GM12874 (cell line): ENCODE results near the gene DTL.

Experiments
- TF ChIP-seq, protein P1 (sequence below): IDR thresholded peaks from 2 replicates; pipeline ENCODE4 v1.5.1; 2011; ENCODE audit warnings: low read depth, mild to moderate bottlenecking, control low read depth, low read length, moderate library complexity; ENCODE audit not compliant: insufficient read depth

DTL gene

DNA sequence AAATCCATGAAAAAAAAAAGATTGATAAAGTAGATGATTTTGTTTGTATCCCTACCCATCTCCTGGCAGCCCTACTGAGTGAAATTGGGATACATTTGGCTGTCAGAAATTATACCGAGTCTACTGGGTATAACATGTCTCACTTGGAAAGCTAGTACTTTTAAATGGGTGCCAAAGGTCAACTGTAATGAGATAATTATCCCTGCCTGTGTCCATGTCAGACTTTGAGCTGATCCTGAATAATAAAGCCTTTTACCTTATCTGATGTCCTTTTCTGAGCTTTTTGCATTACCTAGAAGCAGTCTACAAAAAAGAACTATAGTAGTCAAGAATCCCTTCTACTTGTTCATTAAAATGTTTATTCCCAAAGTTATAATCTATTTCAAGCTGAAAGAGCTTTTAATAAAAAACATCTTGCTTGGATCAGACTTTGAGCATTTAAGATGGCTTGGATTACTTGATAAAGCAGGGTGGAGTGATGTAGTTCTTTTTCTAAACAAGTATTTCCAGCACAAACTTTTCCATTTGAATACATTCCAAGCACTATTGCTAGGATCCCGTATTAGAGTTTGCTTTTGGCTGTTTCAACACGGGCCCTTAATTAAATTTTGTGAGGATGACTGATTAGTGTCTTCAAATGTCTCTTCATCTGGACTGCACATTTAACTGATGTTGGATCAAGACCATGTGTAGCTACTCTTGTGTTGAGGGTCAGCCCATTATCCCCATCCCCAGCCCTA lies 69.2 kb downstream of the DTL start:
- TF ChIP-seq, protein P1, sequence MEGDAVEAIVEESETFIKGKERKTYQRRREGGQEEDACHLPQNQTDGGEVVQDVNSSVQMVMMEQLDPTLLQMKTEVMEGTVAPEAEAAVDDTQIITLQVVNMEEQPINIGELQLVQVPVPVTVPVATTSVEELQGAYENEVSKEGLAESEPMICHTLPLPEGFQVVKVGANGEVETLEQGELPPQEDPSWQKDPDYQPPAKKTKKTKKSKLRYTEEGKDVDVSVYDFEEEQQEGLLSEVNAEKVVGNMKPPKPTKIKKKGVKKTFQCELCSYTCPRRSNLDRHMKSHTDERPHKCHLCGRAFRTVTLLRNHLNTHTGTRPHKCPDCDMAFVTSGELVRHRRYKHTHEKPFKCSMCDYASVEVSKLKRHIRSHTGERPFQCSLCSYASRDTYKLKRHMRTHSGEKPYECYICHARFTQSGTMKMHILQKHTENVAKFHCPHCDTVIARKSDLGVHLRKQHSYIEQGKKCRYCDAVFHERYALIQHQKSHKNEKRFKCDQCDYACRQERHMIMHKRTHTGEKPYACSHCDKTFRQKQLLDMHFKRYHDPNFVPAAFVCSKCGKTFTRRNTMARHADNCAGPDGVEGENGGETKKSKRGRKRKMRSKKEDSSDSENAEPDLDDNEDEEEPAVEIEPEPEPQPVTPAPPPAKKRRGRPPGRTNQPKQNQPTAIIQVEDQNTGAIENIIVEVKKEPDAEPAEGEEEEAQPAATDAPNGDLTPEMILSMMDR: no peak

DNA sequence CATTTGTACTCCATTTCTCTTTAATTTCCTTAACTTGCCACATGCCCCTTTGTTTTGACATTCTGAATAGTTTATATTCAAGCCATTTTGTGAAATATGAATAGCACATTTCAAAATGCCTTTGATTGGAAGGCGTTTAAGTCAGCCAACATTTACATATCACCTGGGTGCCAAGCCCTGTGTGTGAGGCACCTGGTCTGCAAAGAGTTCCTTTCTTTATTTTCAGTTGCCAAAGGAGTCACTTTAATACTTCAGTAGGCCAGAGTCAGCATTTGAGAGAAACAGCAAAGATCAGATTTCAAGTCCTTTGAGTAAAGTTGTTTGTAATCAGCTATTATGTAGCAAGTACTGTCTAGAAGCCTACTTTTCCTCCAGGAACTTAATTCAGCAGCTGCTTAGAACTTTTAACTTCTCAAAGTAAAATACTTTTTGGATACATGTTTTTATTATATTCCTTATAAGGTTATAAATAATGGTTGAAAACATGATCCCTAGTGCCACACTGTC lies 70.8 kb downstream of the DTL start:
- TF ChIP-seq, protein P1: no peak

DNA sequence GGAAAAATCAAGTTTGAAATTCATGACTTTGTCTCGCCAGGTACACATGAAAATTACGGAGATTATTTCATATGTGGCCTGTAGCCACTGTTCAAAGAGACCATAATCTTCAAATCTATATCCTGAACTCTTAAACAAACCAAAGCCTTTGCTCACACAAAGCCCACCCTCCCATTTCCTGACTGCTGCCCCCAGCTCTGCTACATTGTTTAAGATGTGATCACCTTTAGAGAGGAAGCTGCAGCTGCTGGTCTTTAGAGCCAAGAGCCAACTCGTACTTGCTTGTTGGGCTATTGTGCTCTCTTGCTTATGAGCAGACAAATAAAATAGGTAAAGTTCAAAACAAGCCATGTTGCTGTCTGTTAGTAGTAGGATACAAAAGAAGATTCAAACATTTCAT lies 71.9 kb downstream of the DTL start:
- TF ChIP-seq, protein P1: no peak

DNA sequence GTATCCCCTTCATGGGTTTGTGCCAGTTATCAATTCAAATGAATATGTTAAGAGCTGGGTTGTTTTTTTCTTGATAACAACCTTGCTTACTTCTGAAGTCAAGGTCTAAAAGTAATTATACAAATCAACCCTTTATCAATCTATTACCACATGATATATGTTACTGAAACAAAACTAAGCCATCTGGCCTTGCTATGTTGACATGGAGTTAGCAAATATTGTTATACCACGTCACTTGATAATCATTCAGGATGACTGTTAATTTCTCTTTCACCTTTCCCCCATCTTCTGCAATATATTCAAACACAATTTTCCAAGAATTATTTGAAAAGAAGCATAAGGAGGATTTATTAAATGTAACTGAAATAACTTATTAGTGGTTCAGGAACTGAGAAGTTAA lies 72.6 kb downstream of the DTL start:
- TF ChIP-seq, protein P1: no peak

DNA sequence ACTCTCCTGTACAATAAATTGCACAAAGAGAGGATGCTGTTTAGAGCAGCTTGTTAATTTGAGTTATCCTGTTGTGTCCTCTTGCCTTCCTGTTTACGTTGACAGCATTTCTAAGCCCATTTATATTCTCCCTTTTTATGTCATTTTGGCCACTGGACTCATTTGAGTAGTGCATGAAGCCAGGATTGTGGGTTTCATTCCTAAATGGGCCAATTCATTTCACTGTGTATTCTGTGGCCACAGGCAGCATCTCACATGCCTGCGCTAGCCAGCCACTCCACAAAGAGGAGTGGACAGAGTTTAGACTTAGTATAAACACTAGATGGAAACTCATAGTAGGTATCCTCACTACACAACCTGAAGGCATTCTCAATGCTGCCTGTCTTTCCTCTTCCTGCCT lies 73.4 kb downstream of the DTL start:
- TF ChIP-seq, protein P1: no peak

DNA sequence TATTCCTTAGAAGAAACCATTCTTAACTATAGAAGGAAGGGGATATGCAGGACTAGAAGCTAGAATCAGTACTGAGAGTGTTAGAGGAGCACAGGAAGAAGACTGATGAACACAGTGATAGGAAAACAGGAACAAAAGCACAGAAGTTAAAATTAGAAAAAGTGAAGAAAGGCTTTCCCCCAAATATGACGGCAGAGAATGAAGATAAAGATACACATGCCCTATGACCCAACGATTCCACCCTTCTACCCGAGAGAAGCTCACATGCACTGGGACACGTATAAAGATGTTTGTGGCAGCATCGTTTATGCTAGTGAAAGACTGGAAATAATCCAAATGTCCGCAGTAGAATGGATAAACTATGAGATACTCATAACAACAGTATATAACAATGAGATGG lies 74.2 kb downstream of the DTL start:
- TF ChIP-seq, protein P1: no peak

DNA sequence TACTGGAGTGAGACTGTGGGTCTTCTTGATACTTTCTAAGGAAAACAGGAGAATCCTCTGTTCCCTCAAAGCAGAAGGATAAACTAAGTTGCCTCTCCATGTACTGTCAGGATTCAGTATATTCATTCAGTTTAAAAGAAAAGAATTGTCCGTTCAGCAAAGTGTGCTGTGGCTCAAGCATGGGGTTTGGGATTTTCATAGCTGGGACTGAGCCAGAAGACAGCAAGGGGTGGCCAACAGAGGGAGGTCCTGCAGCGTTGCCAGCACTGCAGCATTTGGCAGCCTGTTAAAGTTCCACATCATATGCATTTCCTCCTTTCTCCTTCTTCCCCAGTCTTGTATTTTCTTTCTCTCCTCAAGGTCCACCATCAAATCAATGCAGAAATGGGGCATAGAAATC lies 75.1 kb downstream of the DTL start:
- TF ChIP-seq, protein P1: no peak

DNA sequence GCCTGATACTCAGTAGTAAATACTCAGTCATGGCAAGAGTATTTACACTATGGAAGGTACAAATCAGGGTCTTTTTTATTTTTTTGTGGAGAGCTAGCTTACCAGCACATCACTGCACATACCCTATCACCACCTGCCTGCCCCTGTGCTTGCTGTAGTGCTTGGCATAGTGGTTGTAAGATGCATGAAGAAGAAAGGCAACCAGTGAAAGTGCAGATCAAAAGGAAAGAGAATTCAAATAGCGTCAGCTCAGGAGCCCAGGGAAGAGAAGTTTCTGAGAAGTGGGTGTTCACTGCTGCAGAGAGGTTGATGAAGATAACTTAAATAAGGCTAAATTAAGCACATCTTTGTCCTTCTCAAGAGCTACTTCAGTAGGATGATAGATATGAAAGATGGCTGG lies 76.0 kb downstream of the DTL start:
- TF ChIP-seq, protein P1: no peak
